ENCODE results near the gene ATP2B2. TPM values are rescaled to one million over a fixed set of nuclear protein-coding genes. Genes with fewer than 3 reads are reported as not detected.

Gene ATP2B2
- total RNA-seq, 2 experiments from 2014 or later: 0.06 TPM; not detected in 1

DNA sequence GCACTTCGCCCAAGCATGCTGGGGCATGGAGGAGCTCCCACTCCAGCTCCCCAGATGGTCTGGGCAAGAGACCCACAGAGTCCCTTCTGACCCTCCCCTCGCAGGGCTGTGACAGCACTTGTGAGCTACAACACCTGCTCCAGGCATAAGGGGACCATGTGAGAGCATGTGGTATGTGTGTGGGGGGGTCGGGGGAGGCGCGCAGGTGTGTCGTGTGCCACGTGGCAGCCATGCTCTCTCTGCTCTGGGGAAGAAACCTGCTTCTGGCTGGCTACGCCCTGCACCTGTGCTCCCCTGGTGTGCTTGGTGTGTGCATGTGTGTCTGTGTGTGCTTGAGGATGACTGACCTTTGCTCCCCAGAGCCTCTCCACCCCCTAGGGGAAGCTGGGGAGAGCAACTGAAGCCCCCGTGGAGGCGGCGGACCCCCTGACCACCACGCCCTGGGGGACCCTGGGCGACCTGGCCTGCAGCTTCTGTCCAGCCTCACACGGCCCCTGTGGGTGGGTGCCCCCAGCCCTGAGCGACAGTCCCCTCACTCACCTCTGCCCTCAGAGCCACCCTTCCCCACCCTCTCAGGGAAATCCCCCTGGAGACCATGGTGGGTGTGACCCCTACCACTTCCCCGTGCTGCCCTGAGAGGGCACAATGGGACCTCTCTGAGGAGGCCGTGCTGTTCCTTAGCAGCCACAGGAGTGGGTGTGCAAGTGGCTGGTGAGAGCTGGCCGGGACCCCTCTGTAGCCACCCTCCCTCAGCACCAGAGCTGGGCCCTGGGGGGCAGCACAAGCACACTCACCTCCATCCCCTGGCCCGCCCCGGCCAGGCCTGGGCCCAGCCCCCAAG, 167.8 kb downstream of the ATP2B2 start:
- no peak for TF ChIP-seq EZH2phosphoT487 (IDR thresholded peaks at IDR 0.05; ENCODE audit: borderline replicate concordance, low read depth, low read length)
- TF ChIP-seq, protein P1, sequence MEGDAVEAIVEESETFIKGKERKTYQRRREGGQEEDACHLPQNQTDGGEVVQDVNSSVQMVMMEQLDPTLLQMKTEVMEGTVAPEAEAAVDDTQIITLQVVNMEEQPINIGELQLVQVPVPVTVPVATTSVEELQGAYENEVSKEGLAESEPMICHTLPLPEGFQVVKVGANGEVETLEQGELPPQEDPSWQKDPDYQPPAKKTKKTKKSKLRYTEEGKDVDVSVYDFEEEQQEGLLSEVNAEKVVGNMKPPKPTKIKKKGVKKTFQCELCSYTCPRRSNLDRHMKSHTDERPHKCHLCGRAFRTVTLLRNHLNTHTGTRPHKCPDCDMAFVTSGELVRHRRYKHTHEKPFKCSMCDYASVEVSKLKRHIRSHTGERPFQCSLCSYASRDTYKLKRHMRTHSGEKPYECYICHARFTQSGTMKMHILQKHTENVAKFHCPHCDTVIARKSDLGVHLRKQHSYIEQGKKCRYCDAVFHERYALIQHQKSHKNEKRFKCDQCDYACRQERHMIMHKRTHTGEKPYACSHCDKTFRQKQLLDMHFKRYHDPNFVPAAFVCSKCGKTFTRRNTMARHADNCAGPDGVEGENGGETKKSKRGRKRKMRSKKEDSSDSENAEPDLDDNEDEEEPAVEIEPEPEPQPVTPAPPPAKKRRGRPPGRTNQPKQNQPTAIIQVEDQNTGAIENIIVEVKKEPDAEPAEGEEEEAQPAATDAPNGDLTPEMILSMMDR (conservative IDR thresholded peaks at IDR 0.05; ENCODE audit: low read length): peak; percentile 50
- intact Hi-C loops (cut with micrococcal nuclease; ENCODE audit: unreplicated experiment): no loop called here
- POLR2A ChIA-PET: interaction anchor here (1.1 kb wide), 1 partner anchor 21 kb away, joined by 3 read pairs; no protein-coding TSS in a partner anchor

GRCh38 chr3:10336761-10337160, 168.6 kb downstream of the ATP2B2 start:
- H3K4me3 ChIP-seq (ENCODE audit: low read depth, low read length, poor library complexity, severe bottlenecking): no peak overlapping the region
- H4K20me1 ChIP-seq (ENCODE audit: insufficient read depth, low read length): no peaks in the 10 kb centered on the region
- peaks cover 18% of the 10 kb centered on the region for H3K4me1 ChIP-seq (ENCODE audit: insufficient read depth, low read length, poor library complexity, severe bottlenecking)
- H3K9me3 ChIP-seq (ENCODE audit: low read length): no peaks in the 10 kb centered on the region
- ChIA-PET CTCF (ENCODE audit: unreplicated experiment) (no interaction called here), POLR2A (interaction anchor here (0.6 to 1.1 kb wide), 2 partner anchors 21 to 54 kb away, joined by 3 to 5 read pairs; no protein-coding TSS in a partner anchor)
- H3K79me2 ChIP-seq (ENCODE audit: insufficient read depth, low read depth, low read length): no peaks in the 10 kb centered on the region
- H2AFZ ChIP-seq (ENCODE audit: low read length): no peak overlapping the region
- BruUV-seq (replicated peaks): no TSS peak
- H3K4me2 ChIP-seq (ENCODE audit: low read length): no peak overlapping the region
- TF ChIP-seq EZH2phosphoT487 (IDR thresholded peaks at IDR 0.05; ENCODE audit: borderline replicate concordance, low read depth, low read length): no peak
- TF ChIP-seq, protein P1 (conservative IDR thresholded peaks at IDR 0.05; ENCODE audit: low read length): no peak
- intact Hi-C loops (cut with micrococcal nuclease; ENCODE audit: unreplicated experiment): no loop called here
- H3K27ac ChIP-seq (ENCODE audit: low read depth, low read length, poor library complexity, severe bottlenecking): no peak overlapping the region
- no peaks in the 10 kb centered on the region for H3K36me3 ChIP-seq (ENCODE audit: insufficient read depth, low read length)
- DNase-seq (ENCODE audit: low spot score): no peak
- H3K9me2 ChIP-seq (ENCODE audit: insufficient read depth, low read length): no peaks in the 10 kb centered on the region

More for the DNA sequence above, 167.8 kb downstream of the ATP2B2 start:
- Histone ChIP-seq H2AFZ (ENCODE audit: low read length) (no peak overlapping the region), H4K20me1 (ENCODE audit: insufficient read depth, low read length) (no peaks in the 10 kb centered on the region), H3K9me3 (ENCODE audit: low read length) (no peaks in the 10 kb centered on the region), H3K79me2 (ENCODE audit: insufficient read depth, low read depth, low read length) (no peaks in the 10 kb centered on the region), H3K4me1 (ENCODE audit: insufficient read depth, low read length, poor library complexity, severe bottlenecking) (peaks cover 18% of the 10 kb centered on the region), H3K4me3 (ENCODE audit: low read depth, low read length, poor library complexity, severe bottlenecking) (no peak overlapping the region), H3K4me2 (ENCODE audit: low read length) (no peak overlapping the region), H3K27ac (ENCODE audit: low read depth, low read length, poor library complexity, severe bottlenecking) (no peak overlapping the region), H3K9me2 (ENCODE audit: insufficient read depth, low read length) (no peaks in the 10 kb centered on the region), H3K36me3 (ENCODE audit: insufficient read depth, low read length) (no peaks in the 10 kb centered on the region)
- CTCF ChIA-PET (ENCODE audit: unreplicated experiment): interaction anchor here (0.6 to 0.7 kb wide), 3 partner anchors 13 to 271 kb away, joined by 3 read pairs; no protein-coding TSS in a partner anchor
- BruUV-seq (replicated peaks): no TSS peak
- no peak for DNase-seq (ENCODE audit: low spot score)
